ENCODE results near the gene TRIM3. TPM values are rescaled to one million over a fixed set of nuclear protein-coding genes. Genes with fewer than 3 reads are reported as not detected.
A peak's percentile ranks its signal among the peaks of the same experiment; 100 is the strongest.

The TRIM3 gene
- total and polyA plus RNA-seq, 12 donors, result 6.3 to 14.6 (median 9.4) TPM

GRCh38 chr11:6516865-6517264 lies 43.1 kb upstream of the TRIM3 start:
- DNase-seq (no peak), ATAC-seq (peak in 4 of 8 donors; percentile 39 to 62 (median 48))
- H3K4me3 ChIP-seq, result no peak overlapping the region
- no peaks in the 10 kb centered on the region for H3K27me3 ChIP-seq
- H3K4me1 ChIP-seq, result peaks cover 0 to 9% (median 0%) of the 10 kb centered on the region in 9 donors
- H3K9me3 ChIP-seq, result peaks cover 0 to 7% (median 0%) of the 10 kb centered on the region in 11 donors
- no peak overlapping the region for H3K27ac ChIP-seq
- no peak for TF ChIP-seq CTCF (IDR thresholded peaks at IDR 0.05)
- intact Hi-C loops (cut with DNase I), result no loop called here
- H3K36me3 ChIP-seq, result peaks cover 0 to 92% (median 5%) of the 10 kb centered on the region in 9 donors

- TF ChIP-seq CTCF (IDR thresholded peaks at IDR 0.05), result peak; percentile 51 to 84 (median 75)
- Histone ChIP-seq H3K4me1 (no peaks in the 10 kb centered on the region), H3K27ac (no peak overlapping the region), H3K4me3 (no peak overlapping the region), H3K36me3 (peaks cover 0 to 71% (median 27%) of the 10 kb centered on the region in 9 donors), H3K27me3 (no peaks in the 10 kb centered on the region), H3K9me3 (no peaks in the 10 kb centered on the region)
- peak in 1 of 2 donors; percentile 14 for DNase-seq
- WGBS, 2 donors, result 51 to 54% methylated on average over 2 of the region's 2 CpGs
- intact Hi-C loops (cut with DNase I), result loop anchor here in 7 of 10 donors (1.0 to 5.0 kb wide), 6 partner anchors 63 to 128 kb away; partner anchors contain the start of gene HPX (in 1 of the 7)
- ATAC-seq, result peak in 5 of 8 donors; percentile 51 to 73 (median 61)
Observed at GRCh38 chr11:6505577-6506240, 32.0 kb upstream of the TRIM3 start.

- Histone ChIP-seq H3K9me3 (no peaks in the 10 kb centered on the region), H3K4me1 (no peaks in the 10 kb centered on the region), H3K27me3 (no peaks in the 10 kb centered on the region), H3K36me3 (peaks cover 0 to 66% (median 22%) of the 10 kb centered on the region in 9 donors), H3K4me3 (no peak overlapping the region), H3K27ac (no peak overlapping the region)
- intact Hi-C loops (cut with DNase I), result loop anchor here in 5 of 10 donors (2.0 to 5.0 kb wide), 4 partner anchors 62 to 125 kb away; partner anchors contain the start of gene HPX (in 1 of the 5)
- ATAC-seq, result no peak
- DNase-seq, result no peak
- 82 to 86% methylated on average over 3 of the region's 3 CpGs for WGBS, 2 donors
- no peak for TF ChIP-seq CTCF (IDR thresholded peaks at IDR 0.05)
Observed at GRCh38 chr11:6504166-6504565, 30.4 kb upstream of the TRIM3 start.

GRCh38 chr11:6502382-6502781 lies 28.6 kb upstream of the TRIM3 start:
- no peak for ATAC-seq
- TF ChIP-seq CTCF (IDR thresholded peaks at IDR 0.05), result no peak
- WGBS, 2 donors, result 92 to 97% methylated on average over 3 of the region's 3 CpGs
- DNase-seq, result no peak
- no peak overlapping the region for H3K4me3 ChIP-seq
- H3K9me3 ChIP-seq, result no peaks in the 10 kb centered on the region
- peaks cover 0 to 15% (median 8%) of the 10 kb centered on the region in 9 donors for H3K4me1 ChIP-seq
- H3K27me3 ChIP-seq, result no peaks in the 10 kb centered on the region
- no peak overlapping the region for H3K27ac ChIP-seq
- peaks cover 0 to 73% (median 22%) of the 10 kb centered on the region in 9 donors for H3K36me3 ChIP-seq
- intact Hi-C loops (cut with DNase I), result loop anchor here in 3 of 10 donors (5.0 kb wide), 2 partner anchors 60 to 120 kb away; partner anchors contain the start of gene HPX (in 1 of the 3)
